ENCODE data around the gene RAMP2. TPM values are rescaled to one million over a fixed set of nuclear protein-coding genes. Genes with fewer than 3 reads are reported as not detected.
A peak's percentile ranks its signal among the peaks of the same experiment; 100 is the strongest.

The RAMP2 gene
- 2.6 and 8.8 TPM in 2 replicates for total RNA-seq (2014; rRNA removed; shearing (Covaris generic))
- polyA plus RNA-seq (2016; fragmentation: Nextera tagmentation; extraction: Ambion mirVana), result 28.3 and 29.5 TPM in 2 replicates
- long read RNA-seq, transcript RAMP2-201 (4 exons, 780 nt), result major isoform, 9 of 17 reads
- long read RNA-seq, partial matches to known transcripts, result 0 of 17 reads
- long read RNA-seq, other reads (novel, unspliced or antisense), result 0 of 17 reads

- Histone ChIP-seq H3K36me3 (ENCODE audit: insufficient read depth) (no peaks in the 10 kb centered on the region; the same call in 1 of the 2 replicates), H2AFZ (peak within 1 kb of the TSS; percentile 97), H3K79me2 (replicated peaks; ENCODE audit: insufficient read depth) (no peaks in the 10 kb centered on the region), H3F3A (replicated peaks; ENCODE audit: low read depth) (no peaks in the 10 kb centered on the region; the same call in 1 of the 2 replicates), H3K9me2 (ENCODE audit: insufficient read depth) (no peaks in the 10 kb centered on the region), H4K20me1 (replicated peaks; ENCODE audit: insufficient read depth) (no peaks in the 10 kb centered on the region), H3K27ac (ENCODE audit: low read depth) (no peak within 1 kb of the TSS), H3K4me1 (ENCODE audit: insufficient read depth) (peaks cover 15% of the 10 kb centered on the region; the same call in 1 of the 2 replicates), H3K27me3 (ENCODE audit: insufficient read depth) (peaks cover 40% of the 10 kb centered on the region), H3K4me3 (peak within 1 kb of the TSS; percentile 80), H3K4me2 (peak within 1 kb of the TSS; percentile 96)
- TF ChIP-seq JUNB (IDR thresholded peaks at IDR 0.05; ENCODE audit: unreplicated experiment) (no peak), REST (IDR thresholded peaks at IDR 0.05; ENCODE audit: unreplicated experiment) (peak; percentile 70)
- peak; percentile 73 for DNase-seq (ENCODE audit: low spot score)
- peaks cover 41% of the 10 kb centered on the region for H3K27me3 Mint-ChIP-seq (ENCODE audit: insufficient read depth, low read depth, poor library complexity)
- peak within 1 kb of the TSS; percentile 68 for H3K4me3 Mint-ChIP-seq
- no peaks in the 10 kb centered on the region for H3K9me3 Mint-ChIP-seq
- peak; percentile 74 for ATAC-seq
- H3K4me1 Mint-ChIP-seq, result peaks cover 24% of the 10 kb centered on the region
- no peaks in the 10 kb centered on the region for H3K36me3 Mint-ChIP-seq (ENCODE audit: low read depth)
- H3K27ac Mint-ChIP-seq, result no peak within 1 kb of the TSS
Measured at GRCh38 chr17:42760652-42761581, at the start of gene RAMP2. TSS of gene RAMP2 (plus strand) at chr17:42761227. CDS start at chr17:42761262, 35 bp downstream.

GRCh38 chr17:42720996-42721583, 39.9 kb upstream of the RAMP2 start:
- no peak overlapping the region for H3K4me2 ChIP-seq
- Mint-ChIP-seq H3K36me3 (ENCODE audit: low read depth) (peaks cover 46% of the 10 kb centered on the region), H3K27me3 (ENCODE audit: insufficient read depth, low read depth, poor library complexity) (no peaks in the 10 kb centered on the region), H3K9me3 (no peaks in the 10 kb centered on the region), H3K4me1 (no peaks in the 10 kb centered on the region), H3K4me3 (no peak overlapping the region), H3K27ac (no peak overlapping the region)
- ATAC-seq (peak; percentile 76), DNase-seq (ENCODE audit: low spot score) (peak; percentile 87)
- no peak overlapping the region for H3K27ac ChIP-seq (ENCODE audit: low read depth)
- H3K36me3 ChIP-seq (ENCODE audit: insufficient read depth), result peaks cover 13% of the 10 kb centered on the region
- TF ChIP-seq CTCF (conservative IDR thresholded peaks at IDR 0.05; ENCODE audit: low read depth in 2 of 2) (peak; percentile 74 to 84), ZNF114 (CRISPR knock-in tag; IDR thresholded peaks at IDR 0.05) (no peak)
- H3K79me2 ChIP-seq (replicated peaks; ENCODE audit: insufficient read depth), result no peaks in the 10 kb centered on the region
- H3K4me3 ChIP-seq, result no peak overlapping the region
- no peak overlapping the region for H2AFZ ChIP-seq
- no peaks in the 10 kb centered on the region for H3K4me1 ChIP-seq (ENCODE audit: insufficient read depth)
- H4K20me1 ChIP-seq (replicated peaks; ENCODE audit: insufficient read depth), result 0 out of 2 replicates have a peak, but pooled peaks cover 6% of the 10 kb centered on the region
- H3K27me3 ChIP-seq (ENCODE audit: insufficient read depth), result no peaks in the 10 kb centered on the region
- no peaks in the 10 kb centered on the region for H3K9me2 ChIP-seq (ENCODE audit: insufficient read depth)
- no peaks in the 10 kb centered on the region for H3F3A ChIP-seq (replicated peaks; ENCODE audit: low read depth)
